Measurements from ENCODE around the gene NACAD.

The NACAD gene

DNA sequence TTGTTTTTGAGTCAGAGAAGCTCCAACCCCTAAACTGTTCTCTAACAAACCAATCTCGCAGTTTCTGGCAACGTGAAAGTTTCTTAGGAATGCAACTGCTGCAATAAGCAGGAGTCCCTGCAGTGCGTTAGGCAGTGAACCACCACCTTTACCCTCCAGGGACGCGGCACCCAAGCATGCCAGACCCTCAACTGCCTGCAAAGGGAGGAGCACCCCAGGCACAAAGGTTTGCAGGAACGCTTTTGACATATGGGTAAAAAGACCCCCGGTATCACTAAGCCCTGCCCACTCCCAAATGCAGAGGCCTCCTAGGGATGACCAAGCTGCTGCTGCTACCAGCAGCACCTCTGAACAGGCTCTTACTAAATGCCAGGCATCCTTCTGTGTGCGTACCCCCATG lies 18.1 kb upstream of the NACAD start:
- no peak overlapping the region for H3K4me3 ChIP-seq (ENCODE audit: low read length)
- DNase-seq (ENCODE audit: low read depth): no peak

DNA sequence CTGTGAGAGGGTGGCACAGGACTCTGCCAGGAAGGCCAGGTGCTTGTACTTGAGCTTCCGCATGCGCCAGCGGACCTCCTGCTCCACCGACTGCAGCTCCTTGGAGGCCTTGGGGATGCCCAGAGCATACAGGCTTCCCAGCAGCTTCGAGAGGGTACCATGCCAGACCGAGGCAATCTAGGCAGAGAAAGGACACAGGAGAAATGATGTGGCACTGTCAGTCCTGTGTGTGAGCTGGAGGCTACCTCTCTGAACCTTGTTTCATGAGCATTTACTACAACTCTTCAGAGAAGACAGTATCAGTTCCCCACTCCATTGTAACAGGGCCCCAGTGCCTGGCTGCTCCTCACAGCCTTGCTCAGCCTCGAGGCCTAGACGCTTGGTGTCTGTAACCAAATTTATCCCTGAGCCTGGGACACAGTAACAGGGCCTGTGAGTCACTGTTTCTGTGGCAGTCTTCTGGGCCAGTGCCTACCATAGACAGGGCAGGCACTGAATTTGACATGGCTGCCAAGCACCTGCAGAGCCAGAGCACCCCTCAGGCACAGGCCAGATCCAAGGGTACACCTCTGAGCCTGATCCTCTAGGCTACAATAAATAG lies 16.9 kb upstream of the NACAD start:
- H3K4me3 ChIP-seq (ENCODE audit: low read length): no peak overlapping the region
- TF ChIP-seq, protein P1, sequence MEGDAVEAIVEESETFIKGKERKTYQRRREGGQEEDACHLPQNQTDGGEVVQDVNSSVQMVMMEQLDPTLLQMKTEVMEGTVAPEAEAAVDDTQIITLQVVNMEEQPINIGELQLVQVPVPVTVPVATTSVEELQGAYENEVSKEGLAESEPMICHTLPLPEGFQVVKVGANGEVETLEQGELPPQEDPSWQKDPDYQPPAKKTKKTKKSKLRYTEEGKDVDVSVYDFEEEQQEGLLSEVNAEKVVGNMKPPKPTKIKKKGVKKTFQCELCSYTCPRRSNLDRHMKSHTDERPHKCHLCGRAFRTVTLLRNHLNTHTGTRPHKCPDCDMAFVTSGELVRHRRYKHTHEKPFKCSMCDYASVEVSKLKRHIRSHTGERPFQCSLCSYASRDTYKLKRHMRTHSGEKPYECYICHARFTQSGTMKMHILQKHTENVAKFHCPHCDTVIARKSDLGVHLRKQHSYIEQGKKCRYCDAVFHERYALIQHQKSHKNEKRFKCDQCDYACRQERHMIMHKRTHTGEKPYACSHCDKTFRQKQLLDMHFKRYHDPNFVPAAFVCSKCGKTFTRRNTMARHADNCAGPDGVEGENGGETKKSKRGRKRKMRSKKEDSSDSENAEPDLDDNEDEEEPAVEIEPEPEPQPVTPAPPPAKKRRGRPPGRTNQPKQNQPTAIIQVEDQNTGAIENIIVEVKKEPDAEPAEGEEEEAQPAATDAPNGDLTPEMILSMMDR (conservative IDR thresholded peaks at IDR 0.05; ENCODE audit: low read depth, low read length): no peak
- DNase-seq (ENCODE audit: low read depth): no peak

More for the DNA sequence above, 18.1 kb upstream of the NACAD start:
- TF ChIP-seq, protein P1 (conservative IDR thresholded peaks at IDR 0.05; ENCODE audit: low read depth, low read length): no peak

DNA sequence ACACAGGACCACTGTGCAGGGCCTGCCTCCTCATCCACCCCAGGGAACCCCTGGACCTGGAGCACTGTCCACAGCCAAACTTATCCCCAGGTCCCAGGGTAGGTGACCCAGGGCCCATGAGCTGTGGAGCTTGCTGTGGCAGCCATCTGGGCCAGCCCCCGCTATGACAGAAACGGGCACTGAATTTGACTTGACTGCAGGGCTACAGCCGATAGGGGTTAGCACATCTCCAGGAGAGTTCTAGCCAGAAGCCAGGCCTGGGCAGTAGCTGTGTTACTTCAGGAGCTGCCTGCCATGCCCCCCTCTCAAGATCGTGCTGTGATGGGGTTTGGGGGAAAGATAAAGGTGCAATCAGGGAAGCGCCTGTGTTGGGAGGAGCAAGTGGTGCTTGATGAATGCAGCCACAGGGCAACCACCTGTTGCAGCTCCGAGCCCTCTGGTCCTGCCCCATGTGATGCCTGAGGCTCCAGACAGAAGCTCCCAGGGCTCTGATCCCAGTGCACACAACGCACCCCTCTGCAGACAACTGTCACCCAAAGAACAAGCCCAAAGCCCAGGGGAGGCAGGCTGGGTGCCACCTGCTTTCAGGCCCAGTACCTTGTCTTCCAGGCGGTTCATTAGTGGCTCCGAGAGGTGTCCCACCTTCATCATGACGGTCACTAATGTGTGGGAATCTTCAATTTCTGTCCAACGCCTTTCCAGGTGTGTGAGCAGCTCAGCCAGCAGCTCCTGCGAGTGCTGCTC lies 16.2 kb upstream of the NACAD start:
- DNase-seq (ENCODE audit: low read depth): no peak
- H3K4me3 ChIP-seq (ENCODE audit: low read length): no peak overlapping the region
- TF ChIP-seq, protein P1 (conservative IDR thresholded peaks at IDR 0.05; ENCODE audit: low read depth, low read length): no peak

DNA sequence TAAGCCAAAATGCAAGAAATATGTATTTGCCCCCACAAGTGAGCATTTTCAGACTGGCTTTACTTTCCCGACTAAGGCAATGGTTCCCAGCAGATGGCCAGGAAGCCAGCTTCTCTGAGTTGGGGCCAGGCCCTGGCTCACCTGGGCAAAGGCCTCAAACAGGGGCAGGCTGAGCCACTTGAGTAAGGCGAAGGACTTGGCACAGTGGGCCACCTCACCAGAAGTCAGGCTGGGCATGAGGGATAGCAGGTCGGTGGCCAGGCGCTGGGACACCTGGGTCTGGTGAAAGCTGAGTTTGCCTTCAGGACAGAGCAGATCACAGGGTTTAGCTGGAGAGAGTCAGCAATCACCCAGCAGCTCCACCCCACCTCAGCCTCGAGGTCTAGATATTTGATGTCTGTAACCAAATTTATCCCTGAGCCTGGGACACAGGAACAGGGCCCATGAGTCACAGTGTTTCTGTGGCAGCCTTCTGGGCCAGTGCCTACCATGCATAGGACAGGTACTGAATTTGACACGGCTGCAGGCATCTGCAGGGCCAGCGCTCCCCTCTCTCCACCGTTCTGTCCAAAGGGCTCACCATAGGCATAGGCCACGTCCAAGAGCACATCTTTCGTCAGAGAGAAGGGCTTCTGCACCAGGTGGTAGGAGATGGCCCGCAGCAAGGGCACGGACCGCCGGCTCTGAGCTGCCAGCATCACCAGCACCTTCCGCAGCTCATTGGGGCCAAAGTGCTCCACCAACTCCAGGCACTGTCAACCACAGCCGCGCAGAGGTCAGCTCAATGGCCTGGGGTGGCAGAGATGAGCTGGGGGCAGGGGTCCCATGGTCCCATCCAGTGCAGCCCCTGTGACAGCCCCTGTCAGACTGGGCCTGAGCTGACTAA lies 15.4 kb upstream of the NACAD start:
- DNase-seq (ENCODE audit: low read depth): no peak
- TF ChIP-seq, protein P1 (conservative IDR thresholded peaks at IDR 0.05; ENCODE audit: low read depth, low read length): no peak
- H3K4me3 ChIP-seq (ENCODE audit: low read length): no peak overlapping the region

DNA sequence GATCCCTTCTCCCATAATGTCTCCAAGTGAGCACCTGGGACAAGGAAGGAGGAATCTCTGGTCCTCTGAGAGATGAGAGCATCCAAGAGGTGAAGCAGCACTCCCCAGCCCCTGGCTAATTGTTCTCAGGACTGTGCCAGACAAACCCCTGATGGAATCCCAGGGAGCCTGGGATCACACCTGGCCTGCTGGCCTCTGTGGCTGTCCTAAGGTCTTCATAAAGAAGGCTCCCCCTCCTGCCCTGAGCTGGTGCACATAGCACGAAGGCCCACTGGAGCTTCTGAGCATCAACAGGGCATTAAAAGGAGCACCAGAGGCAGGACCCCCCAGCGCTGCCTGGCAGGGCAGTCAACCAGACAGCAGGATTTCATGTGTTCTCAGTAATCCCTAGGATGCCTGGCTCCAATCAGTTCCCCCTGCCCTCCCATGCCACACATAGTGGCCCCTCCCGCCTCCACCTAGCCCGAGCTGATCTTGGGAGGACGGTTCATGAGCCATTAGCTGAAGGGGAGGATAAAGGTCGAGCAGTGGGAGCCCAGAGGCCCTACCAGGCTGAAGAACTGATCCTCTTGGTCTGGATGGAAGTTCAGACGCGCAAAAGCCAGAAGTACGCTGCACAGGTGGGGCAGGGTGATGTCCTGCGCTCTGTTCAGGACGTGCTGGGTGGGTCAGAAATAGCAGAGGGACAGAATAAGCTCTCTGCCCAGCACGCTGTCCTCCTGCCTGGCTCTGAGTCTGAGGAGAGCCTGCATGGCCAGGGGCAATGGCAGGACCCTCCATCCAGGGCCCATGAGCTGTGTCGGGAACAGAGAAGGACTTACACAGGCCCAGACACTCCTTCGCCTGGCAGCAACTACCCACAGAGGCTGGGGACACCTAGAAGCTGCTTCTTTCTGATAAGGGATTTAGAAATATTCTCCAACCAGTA lies 14.3 kb upstream of the NACAD start:
- no peak for DNase-seq (ENCODE audit: low read depth)
- no peak overlapping the region for H3K4me3 ChIP-seq (ENCODE audit: low read length)
- TF ChIP-seq, protein P1 (conservative IDR thresholded peaks at IDR 0.05; ENCODE audit: low read depth, low read length): no peak

DNA sequence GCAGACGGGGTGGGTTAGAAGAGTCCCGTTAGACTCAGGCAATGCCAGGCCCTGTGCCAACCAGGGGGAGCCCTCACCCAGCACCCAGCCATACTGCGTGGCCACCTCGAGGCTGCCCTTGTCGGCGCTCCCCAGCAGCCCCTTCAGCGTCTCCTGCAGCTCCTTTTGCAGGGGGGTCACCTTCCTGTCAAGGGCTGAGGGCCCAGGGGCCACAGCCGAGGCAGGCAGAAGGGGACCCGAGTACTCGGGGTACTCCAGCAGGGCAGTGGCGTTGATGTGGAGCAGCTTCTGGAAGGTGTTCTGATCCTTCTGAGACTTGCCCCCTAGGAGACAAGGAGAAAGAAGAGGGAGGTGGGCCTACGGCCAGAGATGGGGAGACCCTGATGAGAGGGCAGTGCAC lies 13.0 kb upstream of the NACAD start:
- TF ChIP-seq, protein P1 (conservative IDR thresholded peaks at IDR 0.05; ENCODE audit: low read depth, low read length): no peak
- no peak overlapping the region for H3K4me3 ChIP-seq (ENCODE audit: low read length)
- DNase-seq (ENCODE audit: low read depth): no peak

Measured in retinal pigment epithelial cell (primary cell).